GM10248 (cell line): ENCODE results near the gene FOXI3.
"Not testable (repeated sequence)": the region's sequence is repeated elsewhere in the genome, so short reads cannot be mapped to it uniquely, and the experiment has no call there.

ENCODE experiments used
- CTCF ChIA-PET: fragments of 300-600 bp; sonication (Branson Sonifier 250); formaldehyde crosslinking; extraction: SDS; loops from one replicate; lab custom pipeline; 2021; ENCODE audit warnings: antibody characterized with exemption; lab: Yijun Ruan, JAX
- POLR2A ChIA-PET: fragments of 350-650 bp; sonication (Branson Sonifier 250); formaldehyde crosslinking; extraction: SDS; loops from one replicate; lab custom pipeline; 2020; ENCODE audit warnings: antibody characterized with exemption; lab: Yijun Ruan, JAX
- DNase-seq: peaks from one replicate; pipeline ENCODE4 v3.0.0; 2012; ENCODE audit errors: extremely low spot score
- CTCF ChIP-seq: IDR thresholded peaks from 2 replicates; pipeline ENCODE4 v1.5.1; 2012; ENCODE audit warnings: mild to moderate bottlenecking, low read depth; ENCODE audit errors: extremely low read depth, missing control alignments, control extremely low read depth

Gene FOXI3

GRCh38 chr2:88443353-88443938, 9.0 kb downstream of the FOXI3 start:
- DNase-seq: no peak
- POLR2A ChIA-PET: no interaction called here
- CTCF ChIA-PET: no interaction called here
- TF ChIP-seq CTCF: no peak

- ChIA-PET CTCF (no interaction called here), POLR2A (no interaction called here)
- no peak for TF ChIP-seq CTCF
- no peak for DNase-seq
Observed at GRCh38 chr2:88442473-88442872, 10.0 kb downstream of the FOXI3 start.

- no peak for DNase-seq
- TF ChIP-seq CTCF: no peak
- POLR2A ChIA-PET: no interaction called here
- CTCF ChIA-PET: no interaction called here
Observed at GRCh38 chr2:88442061-88442460, 10.4 kb downstream of the FOXI3 start.

- POLR2A ChIA-PET: no interaction called here
- DNase-seq: no peak
- CTCF ChIA-PET: interaction anchor here (0.9 to 1.5 kb wide), 2 partner anchors 9 to 25 kb away, joined by 3 to 4 read pairs; no protein-coding TSS in a partner anchor
- no peak for TF ChIP-seq CTCF
Observed at GRCh38 chr2:88437010-88437409, 15.5 kb downstream of the FOXI3 start.

GRCh38 chr2:88429929-88430328, 22.6 kb downstream of the FOXI3 start:
- POLR2A ChIA-PET: no interaction called here
- TF ChIP-seq CTCF: no peak
- no peak for DNase-seq
- CTCF ChIA-PET: no interaction called here

GRCh38 chr2:88423733-88424132, 28.8 kb downstream of the FOXI3 start:
- CTCF ChIA-PET: no interaction called here
- no peak for DNase-seq
- POLR2A ChIA-PET: no interaction called here
- TF ChIP-seq CTCF: no peak

GRCh38 chr2:88419051-88419450, 33.4 kb downstream of the FOXI3 start:
- DNase-seq, POLR2A ChIA-PET: not testable (repeated sequence)
- CTCF ChIA-PET: interaction anchor here (0.9 kb wide), 1 partner anchor 15 kb away, joined by 3 read pairs; no protein-coding TSS in a partner anchor
